HG03045 (cell line): ENCODE results near the gene CKM.
"Not testable (repeated sequence)": the region's sequence is repeated elsewhere in the genome, so short reads cannot be mapped to it uniquely, and the experiment has no call there.

ENCODE experiments used
- ATAC-seq: cut with Tn5 transposase; IDR thresholded peaks from one replicate; pipeline ENCODE4 v1.9.1; 2021; ENCODE audit warnings: mild to moderate bottlenecking, moderate library complexity; ENCODE audit not compliant: unreplicated experiment

The CKM gene

DNA sequence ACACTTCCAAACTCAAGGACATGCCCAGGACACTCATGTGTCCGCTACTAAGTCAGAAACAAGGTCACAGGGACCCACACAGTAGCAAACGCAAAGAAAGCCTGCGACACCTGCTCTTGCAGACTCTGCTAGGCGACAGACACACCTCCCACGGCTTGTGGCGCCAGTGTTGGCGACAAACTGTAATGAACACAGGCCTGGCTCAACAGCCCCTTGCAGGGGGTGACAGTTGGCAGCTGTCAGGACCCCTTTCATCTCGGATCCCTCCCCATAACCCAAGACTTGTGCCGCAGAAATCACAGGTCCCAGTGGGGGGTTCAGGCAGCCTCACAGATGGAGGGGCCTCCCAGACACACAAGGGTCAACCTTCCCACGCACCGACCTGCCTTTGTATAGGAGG, 364 bp downstream of the CKM start:
- no peak for ATAC-seq

DNA sequence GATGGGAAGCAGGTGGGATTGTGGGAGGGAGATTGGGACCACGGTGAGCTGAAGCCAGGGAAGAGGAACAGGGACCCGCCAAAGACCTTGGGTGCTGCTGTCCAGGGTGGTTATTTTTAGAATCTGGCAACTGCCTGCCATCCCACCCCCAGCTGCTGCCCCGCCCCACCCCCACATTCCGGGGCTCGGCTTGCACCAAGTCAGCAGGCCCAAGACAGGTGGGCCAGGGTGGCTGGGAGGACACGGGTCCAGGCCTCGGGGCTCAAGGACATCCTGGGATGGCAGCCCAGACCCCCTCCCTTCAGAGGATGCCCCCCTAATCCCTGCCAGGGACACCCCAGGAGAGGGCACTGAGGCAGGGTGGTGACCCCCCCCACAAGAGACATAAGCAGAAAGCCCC, 827 bp downstream of the CKM start:
- ATAC-seq, result no peak

DNA sequence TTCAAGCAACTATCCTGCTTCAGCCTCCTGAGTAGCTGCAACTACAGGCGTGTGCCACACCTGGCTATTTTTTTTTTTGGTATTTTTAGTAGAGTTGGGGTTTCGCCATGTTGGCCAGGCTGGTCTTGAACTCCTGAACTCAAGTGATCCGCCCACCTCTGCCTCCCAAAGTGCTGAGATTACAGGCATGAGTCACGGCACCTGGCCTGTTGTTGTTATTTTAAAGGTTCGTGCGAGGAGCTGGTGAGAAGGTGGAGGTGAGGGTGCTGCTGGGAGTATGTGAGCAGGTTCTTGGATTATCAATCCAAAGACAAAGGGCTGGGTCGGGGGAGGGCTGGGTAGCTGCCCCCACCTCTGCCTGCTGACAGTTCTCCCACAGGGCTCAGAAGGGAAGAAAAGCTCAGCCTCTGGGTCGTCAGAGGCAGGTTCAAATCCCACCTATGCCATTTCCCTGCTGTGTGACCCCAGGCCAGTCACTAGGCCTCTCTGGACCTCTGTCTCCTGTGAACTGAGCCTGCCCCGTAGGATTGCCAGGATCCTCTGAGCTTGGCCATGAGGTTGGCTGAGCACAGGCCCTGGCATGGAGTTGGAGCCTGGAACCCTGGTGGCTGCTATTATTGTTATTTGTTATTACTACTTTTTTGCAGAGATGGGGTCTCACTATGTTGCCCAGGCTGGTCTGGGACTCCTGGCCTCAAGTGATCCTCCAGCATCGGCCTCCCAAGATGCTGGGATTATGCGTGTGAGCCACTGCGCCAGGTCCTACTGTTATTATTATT, 1.5 kb downstream of the CKM start:
- no peak for ATAC-seq

DNA sequence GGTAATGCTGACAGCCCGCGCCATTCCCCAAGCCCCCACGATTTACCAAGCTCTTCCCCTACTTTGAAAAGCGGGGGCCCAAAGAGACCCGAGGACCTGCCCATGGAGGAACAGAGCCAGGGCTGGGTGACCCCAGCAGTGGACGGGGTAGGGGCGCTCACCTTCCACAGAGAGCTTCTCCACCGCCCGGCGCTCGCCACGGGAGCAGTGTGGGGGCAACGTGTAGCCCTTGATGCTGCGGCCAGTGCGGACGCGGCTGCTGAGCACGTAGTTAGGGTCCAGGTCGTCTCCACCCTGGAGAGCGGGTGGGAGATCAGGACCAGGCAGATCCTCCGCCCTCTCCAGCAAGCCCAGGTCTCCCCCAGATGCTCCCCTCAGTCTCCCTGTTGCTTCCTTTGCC, 7.4 kb downstream of the CKM start:
- ATAC-seq, result no peak

DNA sequence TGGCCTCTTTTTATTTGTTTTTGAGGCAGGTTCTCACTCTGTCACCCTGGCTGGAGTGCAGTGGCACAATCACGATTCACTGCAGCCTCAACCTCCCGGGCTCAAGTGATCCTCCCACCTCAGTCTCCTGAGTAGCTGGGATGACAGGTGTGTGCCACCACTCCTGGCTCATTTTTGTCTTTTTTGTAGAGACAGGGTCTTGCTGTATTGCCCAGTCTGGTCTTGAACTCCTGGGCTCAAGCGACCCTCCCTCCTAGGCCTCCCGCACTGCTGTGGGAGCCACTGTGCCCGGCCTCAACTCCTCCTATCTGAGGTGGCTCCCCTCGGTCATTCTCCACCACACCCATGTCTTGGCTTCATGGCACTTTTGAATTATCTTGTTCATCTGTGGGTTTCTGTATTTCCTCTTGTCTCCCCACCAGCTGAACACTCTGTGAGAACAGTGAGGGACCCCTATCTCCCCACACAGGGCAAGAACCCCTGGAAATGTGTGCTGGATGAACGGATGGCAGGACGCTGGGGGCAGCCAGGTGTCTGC, 7.9 kb downstream of the CKM start:
- ATAC-seq, result no peak

DNA sequence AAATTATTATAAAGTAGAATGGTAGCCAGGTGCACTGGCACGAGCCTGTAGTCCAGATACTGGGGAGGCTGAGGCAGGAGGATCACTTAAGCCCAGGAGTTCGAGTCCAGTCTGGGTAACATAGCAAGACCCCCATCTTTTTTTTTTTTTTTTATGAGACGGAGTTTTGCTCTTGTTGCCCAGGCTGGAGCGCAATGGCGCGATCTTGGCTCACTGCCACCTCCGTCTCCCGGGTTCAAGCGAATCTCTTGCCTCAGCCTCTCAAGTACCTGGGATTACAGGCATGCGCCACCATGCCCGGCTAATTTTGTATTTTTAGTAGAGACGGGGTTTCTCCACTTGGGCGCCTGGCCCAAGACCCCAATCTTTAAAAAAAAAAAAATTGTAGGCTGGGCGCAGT, 10.4 kb downstream of the CKM start:
- not testable (repeated sequence) for ATAC-seq

DNA sequence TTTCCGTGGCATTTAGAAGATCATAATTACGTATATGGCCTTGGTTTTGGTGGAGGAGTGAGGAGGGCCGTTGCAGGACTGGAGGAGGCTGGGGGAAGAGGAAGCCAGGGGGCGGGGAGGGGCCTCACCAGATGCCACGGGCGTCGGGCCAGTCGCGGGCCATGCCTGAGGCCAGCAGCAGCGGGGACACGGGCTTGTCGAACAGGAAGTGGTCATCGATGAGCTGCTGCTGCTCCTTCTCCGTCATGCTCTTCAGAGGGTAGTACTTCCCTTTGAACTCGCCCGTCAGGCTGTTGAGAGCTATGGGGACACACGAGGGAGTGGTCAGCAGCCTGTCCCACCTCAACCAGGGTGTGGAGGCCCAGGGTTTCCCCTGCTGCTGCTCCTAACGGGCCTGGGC, 11.1 kb downstream of the CKM start:
- no peak for ATAC-seq

DNA sequence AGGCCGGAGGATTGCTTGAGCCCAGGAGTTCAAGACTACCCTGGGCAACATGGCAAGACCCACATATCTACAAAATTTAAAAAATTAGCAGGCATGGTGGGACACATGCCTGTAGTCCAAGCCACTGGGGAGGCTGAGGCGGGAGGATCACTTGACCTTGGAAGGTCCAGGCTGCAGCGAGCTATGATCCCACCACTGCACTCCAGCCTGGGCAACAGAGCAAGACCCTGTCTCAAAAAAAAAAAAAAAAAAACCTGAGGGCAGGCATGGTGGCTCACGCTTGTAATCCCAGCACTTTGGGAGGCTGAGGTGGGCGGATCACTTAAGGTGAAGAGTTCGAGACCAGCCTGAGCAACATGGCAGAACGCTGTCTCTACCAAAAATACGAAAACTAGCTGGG, 13.4 kb downstream of the CKM start:
- ATAC-seq, result not testable (repeated sequence)

DNA sequence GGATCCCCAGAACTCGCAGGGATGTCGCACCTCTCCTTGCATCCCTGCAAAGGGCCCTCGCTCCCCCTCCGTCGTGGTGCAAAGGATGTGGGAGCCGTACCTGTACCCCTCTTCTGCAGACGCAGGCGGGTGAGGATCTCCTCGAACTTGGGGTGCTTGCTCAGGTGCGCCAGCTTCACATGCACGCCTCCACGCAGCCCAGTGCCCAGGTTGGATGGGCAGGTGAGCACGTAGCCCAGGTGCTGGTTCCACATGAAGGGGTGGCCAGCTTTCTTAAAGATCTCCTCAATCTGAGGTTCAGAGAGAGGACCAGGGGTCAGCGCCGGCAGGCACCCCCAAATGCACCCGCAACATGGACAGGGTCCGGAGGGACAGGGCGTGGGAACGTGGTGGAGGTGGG, 15.3 kb downstream of the CKM start:
- no peak for ATAC-seq

DNA sequence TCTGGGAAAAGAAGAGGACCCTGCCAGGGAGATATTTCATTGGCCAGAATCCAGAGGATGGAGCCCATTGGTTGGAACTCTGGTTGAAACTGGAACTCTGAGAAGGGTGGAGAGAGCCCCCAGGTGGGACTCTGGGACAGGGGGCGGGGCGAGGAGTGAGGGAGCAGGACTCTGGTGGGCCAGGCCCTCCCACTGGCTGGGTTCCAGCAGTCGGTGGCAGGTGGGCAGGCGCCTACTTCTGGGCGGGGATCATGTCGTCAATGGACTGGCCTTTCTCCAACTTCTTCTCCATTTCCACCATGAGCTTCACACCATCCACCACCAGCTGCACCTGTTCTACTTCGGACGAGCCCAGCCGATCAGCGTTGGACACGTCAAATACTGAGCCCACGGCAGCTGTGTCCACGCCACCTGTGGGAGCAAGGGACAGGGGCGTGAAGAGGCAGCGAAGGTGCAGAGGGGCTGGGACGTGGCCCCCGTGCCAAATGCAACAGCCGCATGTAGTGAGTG, 16.1 kb downstream of the CKM start:
- ATAC-seq, result no peak

DNA sequence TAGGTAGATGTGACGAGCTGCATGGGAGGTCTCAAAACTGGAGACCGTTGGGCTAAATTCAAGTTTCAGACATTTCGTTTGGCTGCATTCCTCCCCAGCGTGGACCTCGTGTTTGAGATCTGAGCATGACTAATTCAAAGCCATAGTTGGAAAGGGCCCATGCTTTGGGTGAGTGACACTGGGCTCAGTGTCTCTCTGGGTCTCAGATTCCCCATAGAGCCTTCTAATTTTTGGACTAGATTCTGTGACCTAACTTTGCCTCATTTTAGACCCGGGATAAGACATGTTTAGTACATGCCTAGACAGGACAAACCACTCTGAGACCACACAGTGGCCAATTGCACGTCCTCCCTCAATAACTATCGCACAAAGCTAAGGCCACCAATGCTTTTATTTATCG, 16.6 kb downstream of the CKM start:
- ATAC-seq, result no peak

DNA sequence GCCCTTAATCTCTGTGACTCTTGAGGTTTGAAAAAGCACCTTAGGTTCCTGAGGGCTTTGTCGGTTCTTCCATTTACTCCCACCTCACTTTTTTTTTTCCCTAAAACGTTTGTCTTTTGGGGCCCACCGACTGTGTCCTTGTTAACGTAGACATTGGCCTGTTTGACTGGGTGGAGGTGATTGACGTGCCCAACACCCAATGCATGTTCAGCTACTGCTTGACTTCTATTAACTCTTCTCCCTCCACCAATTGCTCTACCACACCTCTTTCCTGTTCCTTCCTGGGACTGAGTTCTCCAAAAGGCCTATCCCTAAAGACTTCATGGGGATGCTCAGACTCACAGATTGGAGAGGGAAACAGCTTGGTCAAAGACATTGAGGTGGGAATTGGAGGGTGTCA, 17.3 kb downstream of the CKM start:
- ATAC-seq, result no peak

DNA sequence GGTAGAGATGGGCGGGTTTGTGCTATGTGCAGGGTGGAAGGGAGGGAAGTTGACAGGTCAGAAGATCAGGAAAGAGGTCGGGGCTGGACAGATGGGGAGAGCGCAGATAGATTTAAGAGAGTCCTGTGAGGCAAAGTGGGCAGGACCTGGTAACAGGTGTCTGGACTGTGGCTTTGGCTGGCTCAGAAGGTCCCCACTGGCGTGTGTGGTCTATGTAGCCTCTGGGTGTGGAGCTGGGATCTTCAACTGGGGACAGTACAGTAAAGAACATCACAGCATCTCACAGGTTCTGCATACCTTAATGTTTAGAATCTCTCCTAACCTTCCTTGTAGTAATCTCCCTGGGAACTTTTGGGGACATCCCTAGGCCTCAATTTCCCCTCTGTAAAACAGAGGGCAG, 17.7 kb downstream of the CKM start:
- no peak for ATAC-seq

DNA sequence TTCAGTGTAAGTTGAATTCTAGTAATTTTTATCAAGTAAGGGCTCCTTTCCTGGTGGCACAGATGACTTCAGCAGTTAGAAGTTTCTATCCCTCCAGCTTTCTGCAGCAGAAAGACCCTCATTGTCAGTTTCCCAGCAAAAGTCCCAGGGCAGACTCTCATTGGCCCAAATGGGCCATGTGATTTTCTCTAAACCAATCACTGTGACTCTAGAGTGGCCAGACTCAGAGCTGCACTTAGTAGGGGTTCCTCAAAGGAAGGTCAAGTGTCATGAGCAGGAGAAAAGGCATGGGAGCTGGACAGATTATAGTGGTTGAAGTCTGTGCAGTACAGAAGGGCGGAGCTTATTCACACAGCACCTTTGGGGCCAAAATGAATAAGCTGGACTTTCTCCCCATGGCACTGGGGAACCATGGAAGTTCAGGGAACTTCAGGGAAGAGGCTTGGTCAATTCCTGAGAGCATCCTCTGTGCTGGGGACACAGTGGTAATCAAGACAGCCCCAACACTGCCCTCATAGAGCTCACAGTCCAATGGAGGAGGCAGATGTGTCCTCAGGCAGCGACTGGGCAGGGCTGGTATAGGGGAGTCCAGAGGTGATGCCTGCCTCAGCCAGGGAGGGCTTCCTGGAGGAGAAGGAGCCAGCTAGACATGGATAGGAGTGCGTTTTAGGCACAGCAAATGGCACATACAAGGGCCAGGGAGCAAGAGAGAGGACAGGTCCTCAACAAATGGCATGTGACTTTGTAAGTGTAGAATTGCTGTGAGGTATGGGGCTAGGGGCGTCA, 18.3 kb downstream of the CKM start:
- no peak for ATAC-seq

DNA sequence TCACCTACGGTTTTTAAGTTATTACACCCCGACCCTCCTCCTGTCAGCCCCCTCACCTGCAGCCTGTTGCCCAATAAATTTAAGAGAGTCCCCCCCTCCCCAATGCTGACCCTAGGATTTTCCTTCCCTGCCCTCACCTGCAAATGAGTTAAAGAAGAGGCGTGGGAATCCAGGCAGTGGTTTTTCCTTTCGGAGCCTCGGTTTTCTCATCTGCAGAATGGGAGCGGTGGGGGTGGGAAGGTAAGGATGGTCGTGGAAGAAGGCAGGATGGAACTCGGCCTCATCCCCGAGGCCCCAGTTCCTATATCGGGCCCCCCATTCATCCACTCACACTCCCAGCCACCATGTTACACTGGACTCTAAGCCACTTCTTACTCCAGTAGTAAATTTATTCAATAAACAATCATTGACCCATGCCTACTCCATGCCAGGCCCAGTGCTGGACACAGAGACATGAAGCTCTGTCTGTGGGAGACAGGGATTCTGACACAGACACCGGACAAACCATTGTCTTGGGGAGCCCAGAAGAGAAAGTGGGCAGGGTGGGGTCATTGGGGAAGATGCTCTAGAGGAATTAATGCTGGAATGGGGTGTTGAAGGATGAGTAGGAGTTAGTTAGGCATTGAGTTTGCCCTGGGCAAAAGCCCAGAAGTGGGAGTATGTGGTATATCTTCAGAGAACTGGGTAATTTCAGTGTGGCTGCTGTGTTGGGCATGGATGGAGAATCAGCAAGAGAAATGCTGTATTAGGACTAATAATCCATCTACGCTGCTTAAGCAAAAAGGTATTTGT, 19.2 kb downstream of the CKM start:
- no peak for ATAC-seq

DNA sequence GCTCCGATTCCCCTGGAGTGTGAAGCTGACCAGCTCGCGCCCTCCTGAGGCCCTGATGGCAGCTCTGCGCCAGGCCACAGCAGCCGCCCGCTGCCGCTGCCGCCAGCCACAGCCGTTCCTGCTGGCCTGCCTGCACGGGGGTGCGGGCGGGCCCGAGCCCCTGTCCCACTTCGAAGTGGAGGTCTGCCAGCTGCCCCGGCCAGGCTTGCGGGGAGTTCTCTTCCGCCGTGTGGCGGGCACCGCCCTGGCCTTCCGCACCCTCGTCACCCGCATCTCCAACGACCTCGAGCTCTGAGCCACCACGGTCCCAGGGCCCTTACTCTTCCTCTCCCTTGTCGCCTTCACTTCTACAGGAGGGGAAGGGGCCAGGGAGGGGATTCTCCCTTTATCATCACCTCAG, 20.3 kb downstream of the CKM start:
- ATAC-seq, result no peak

DNA sequence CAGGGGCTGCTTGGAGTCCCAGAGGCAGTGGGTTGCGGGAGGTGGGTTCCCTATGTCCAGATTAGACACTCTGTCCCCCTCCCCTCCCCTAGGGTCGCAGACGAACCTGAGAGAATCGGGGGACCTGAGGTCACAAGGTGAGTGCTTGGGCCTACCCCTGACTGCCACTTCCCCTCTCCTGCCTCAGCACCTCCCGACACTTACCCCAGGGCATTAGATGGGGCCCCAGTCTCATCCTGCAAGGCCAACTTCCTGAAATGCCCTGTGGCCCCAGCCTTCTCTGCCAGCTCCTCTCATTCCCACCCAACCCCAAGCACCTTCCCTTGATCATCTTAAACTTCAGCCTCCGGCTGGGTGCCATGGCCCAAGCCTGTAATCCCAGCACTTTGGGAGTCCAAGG, 23.0 kb downstream of the CKM start:
- no peak for ATAC-seq

DNA sequence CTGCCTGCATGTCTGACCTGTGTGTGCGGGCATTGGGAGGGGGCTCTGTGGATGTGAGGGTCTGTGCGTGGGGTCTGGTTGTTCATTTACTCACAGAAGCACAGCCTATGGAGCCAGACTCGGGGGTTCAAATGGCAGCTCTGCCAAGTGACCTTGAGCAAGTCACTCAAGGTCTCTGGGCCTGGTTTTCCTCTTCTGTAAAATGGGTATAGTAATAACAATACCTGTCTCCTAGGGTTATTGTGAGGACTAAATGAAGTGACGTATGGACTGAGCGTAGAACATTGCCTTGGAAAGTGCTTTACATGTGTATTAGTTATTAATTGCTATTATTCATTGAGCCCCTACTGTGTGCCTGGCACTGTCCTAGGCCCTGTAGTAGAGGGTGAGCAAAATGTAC, 24.4 kb downstream of the CKM start:
- ATAC-seq, result no peak

DNA sequence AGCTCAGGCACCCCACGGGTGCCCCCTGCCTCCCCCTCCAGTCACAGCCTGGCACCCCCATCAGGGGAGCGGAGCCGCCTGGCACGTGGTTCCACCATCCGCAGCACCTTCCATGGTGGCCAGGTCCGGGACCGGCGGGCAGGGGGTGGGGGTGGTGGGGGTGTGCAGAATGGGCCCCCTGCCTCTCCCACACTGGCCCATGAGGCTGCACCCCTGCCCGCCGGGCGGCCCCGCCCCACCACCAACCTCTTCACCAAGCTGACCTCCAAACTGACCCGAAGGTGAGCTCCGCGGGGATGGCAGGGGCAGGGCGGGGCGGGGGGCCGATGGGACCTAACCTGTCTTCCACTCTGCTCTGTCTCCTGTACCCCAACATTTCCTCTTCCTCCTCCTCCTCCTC, 25.0 kb downstream of the CKM start:
- no peak for ATAC-seq

DNA sequence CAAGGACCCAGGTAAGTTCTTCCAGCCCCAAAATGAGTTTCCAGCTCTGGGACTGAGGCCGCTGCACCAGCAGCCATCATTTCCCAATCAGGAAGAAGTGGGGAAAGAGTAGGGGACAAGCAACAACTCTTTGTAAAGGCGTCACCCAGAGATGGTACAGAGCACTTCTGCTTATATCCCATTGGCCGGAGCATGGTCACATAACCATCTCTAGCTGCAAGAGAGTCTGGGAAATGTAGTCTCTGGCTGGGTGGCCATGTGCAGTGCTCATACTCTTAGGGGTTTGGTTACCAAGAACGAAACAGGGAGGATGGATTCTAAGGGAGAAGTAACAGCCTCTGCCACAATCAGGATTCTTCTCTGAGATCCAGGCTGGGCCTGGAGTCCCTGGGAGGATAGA, 26.3 kb downstream of the CKM start:
- ATAC-seq, result no peak

DNA sequence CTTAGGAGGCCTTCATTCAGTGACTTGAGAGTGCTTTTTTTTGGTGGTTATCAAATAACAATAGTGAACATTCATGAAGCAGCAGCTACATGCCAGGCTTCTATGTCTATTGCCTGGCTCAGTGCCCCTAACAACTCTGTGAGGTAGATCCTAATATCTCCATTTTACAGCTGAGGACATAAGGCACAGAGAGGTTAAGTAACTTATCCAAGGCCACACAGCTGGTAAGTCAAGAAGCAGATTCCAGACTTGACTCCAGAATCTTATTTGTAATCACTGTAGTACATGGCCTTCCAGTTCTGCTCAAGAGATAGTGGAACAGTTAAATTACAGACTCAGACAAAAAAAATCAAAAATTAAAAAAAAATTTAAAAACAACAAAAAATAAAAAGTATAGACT, 26.8 kb downstream of the CKM start:
- no peak for ATAC-seq
